Measurements from ENCODE around the gene PAK4. TPM values are rescaled to one million over a fixed set of nuclear protein-coding genes. Genes with fewer than 3 reads are reported as not detected.

PAK4 gene
- total RNA-seq, 2 experiments from 2014 or later = 9.8 to 11.5 TPM

DNA sequence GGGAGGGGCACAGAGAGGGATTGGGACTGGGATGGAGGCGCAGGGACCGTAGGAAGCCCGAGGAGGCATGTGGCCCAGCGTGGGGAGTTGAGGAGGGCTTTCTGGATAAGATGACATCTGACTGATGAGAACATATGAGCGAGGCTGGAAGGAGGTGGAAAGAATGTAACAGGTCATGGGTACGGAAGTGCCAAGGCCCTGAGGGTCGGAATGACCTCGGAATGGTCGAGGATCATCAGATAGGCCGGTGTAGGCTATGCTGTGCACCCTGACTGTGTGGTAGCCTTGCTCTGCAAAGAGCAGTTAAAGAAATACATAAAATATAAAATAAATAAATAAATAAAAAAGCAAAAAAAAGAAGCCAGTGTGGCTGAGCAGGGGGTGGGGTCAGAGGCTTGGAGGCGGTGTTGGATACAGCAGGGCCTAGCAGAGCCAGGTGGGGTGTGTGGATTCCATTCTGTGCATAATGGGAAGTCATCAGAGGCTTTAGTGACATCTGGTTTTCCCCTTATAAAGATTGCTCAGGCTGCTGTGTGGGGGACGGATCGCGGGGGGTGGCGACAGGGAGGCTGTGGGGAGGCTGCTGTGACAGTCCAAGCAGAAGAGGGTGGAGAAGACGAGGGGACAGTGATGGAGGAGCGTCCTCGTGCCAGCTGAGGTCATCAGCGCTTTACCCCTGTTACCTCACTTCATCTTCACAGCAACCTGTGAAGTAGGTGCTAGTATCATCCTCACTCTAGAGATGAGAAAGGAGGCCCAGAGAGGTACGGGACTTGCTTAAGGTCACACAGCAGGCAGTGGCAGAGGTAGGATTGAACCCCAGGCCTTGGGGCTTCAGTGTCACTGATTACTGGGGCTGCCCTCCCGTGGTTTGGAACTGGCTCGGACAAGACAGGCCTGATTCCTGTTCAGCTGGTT lies 5.0 kb downstream of the PAK4 start:
- H3K9me3 Mint-ChIP-seq = no peaks in the 10 kb centered on the region
- TF ChIP-seq, protein P1, sequence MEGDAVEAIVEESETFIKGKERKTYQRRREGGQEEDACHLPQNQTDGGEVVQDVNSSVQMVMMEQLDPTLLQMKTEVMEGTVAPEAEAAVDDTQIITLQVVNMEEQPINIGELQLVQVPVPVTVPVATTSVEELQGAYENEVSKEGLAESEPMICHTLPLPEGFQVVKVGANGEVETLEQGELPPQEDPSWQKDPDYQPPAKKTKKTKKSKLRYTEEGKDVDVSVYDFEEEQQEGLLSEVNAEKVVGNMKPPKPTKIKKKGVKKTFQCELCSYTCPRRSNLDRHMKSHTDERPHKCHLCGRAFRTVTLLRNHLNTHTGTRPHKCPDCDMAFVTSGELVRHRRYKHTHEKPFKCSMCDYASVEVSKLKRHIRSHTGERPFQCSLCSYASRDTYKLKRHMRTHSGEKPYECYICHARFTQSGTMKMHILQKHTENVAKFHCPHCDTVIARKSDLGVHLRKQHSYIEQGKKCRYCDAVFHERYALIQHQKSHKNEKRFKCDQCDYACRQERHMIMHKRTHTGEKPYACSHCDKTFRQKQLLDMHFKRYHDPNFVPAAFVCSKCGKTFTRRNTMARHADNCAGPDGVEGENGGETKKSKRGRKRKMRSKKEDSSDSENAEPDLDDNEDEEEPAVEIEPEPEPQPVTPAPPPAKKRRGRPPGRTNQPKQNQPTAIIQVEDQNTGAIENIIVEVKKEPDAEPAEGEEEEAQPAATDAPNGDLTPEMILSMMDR (IDR thresholded peaks at IDR 0.05) = no peak
- H3K36me3 Mint-ChIP-seq (ENCODE audit: low read depth) = no peaks in the 10 kb centered on the region
- H3K4me3 Mint-ChIP-seq = no peak overlapping the region
- H3K4me1 Mint-ChIP-seq (ENCODE audit: low read depth) = peaks cover 38% of the 10 kb centered on the region
- H3K27me3 Mint-ChIP-seq = no peaks in the 10 kb centered on the region
- ATAC-seq (no peak), DNase-seq (no peak)
- CTCF ChIA-PET = no interaction called here
- intact Hi-C loops (cut with micrococcal nuclease) = no loop called here
- no peak overlapping the region for H3K27ac Mint-ChIP-seq
- POLR2A ChIA-PET = no interaction called here

GRCh38 chr19:39131255-39131755 lies 5.7 kb downstream of the PAK4 start:
- TF ChIP-seq, protein P1 (IDR thresholded peaks at IDR 0.05) = no peak
- no peak for DNase-seq
- no peaks in the 10 kb centered on the region for H3K27me3 Mint-ChIP-seq
- no peak for ATAC-seq
- peaks cover 33% of the 10 kb centered on the region for H3K4me1 Mint-ChIP-seq (ENCODE audit: low read depth)
- intact Hi-C loops (cut with micrococcal nuclease) = no loop called here
- ChIA-PET CTCF (no interaction called here), POLR2A (no interaction called here)
- H3K27ac Mint-ChIP-seq = no peak overlapping the region
- no peaks in the 10 kb centered on the region for H3K9me3 Mint-ChIP-seq
- no peaks in the 10 kb centered on the region for H3K36me3 Mint-ChIP-seq (ENCODE audit: low read depth)
- no peak overlapping the region for H3K4me3 Mint-ChIP-seq

DNA sequence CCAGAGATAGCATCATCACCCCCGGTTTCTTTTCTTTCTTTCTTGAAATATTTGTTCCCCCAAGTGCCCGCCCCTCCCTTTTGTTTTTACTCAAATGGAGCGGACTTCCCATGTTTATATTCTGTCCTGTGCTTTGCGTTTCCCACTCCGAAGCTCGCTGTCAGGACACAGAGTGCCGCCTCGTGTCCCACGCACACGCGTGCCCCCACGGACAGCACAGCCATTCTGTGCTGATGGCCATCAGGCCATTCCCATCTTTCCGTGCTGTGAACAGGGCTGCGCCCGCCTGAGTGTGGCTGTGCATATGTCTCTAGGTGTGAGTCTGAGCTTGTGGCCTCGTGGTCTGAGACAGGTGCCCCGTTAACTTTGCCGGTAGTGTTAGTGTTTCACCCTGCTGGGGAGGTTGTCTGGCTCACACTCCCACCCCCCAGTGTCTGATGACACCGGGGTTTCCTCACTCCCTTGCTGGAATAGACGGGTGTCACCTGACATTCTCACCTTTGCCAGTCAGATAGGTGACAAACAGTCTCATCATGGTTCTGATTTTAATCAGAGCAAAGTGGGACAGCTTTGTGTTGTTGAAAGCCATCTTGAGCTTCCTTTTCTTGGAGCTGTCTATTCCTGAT lies 6.9 kb downstream of the PAK4 start:
- POLR2A ChIA-PET = interaction anchor here (1.2 kb wide), 1 partner anchor 203 kb away, joined by 6 read pairs; the partner anchor contains the start of gene GMFG
- no peak overlapping the region for H3K4me3 Mint-ChIP-seq
- ATAC-seq (no peak), DNase-seq (peak; percentile 13)
- no peaks in the 10 kb centered on the region for H3K36me3 Mint-ChIP-seq (ENCODE audit: low read depth)
- CTCF ChIA-PET = interaction anchor here (1.0 to 1.8 kb wide), 3 partner anchors 10 to 55 kb away, joined by 3 to 5 read pairs (median 3); no protein-coding TSS in a partner anchor
- H3K4me1 Mint-ChIP-seq (ENCODE audit: low read depth) = peaks cover 22% of the 10 kb centered on the region
- H3K9me3 Mint-ChIP-seq = no peaks in the 10 kb centered on the region
- no peak overlapping the region for H3K27ac Mint-ChIP-seq
- intact Hi-C loops (cut with micrococcal nuclease) = no loop called here
- TF ChIP-seq, protein P1 (IDR thresholded peaks at IDR 0.05) = no peak
- no peaks in the 10 kb centered on the region for H3K27me3 Mint-ChIP-seq

DNA sequence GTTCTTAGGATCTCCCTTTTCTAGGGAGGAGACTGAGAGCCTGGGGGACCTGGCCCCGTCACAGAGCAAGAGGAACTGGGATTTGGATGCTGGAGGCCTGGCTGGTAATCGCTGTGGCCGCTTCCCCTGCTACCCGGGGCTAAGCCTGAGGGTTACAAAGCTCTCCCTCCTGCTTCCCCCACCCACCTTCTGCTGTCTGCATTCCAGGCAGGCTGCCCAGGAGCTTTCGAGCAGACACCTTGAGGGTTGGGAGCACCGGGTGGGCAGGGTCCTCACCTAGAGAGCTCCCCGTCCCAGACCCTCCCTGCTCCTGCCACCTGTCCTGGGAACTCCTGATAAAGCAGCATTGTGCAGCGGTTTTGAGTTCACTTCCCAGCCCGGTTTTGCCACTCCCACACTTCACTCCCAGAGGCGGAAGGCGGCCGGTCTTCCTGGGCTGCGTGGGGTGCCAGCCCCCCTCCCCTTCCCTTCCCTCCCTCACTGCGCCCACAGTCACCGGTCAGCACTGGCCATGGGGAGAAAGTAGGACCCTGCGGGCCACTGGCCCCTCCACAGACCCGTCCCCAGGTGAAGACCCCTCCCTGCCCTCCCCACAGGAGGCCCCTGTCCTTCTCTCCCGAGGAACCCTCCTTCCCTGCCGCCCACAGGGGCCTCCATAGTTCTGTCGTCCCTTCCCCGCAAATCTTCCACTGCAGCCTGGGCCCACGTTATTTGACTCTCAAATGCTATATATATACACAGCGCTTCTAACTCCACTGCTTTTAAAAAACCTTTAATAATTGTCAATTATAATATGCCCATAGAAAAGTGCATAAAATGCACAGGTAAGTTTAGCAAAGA lies 8.1 kb downstream of the PAK4 start:
- DNase-seq = no peak
- Mint-ChIP-seq H3K9me3 (no peaks in the 10 kb centered on the region), H3K4me3 (no peak overlapping the region), H3K36me3 (ENCODE audit: low read depth) (no peaks in the 10 kb centered on the region), H3K27me3 (no peaks in the 10 kb centered on the region), H3K4me1 (ENCODE audit: low read depth) (peaks cover 21% of the 10 kb centered on the region), H3K27ac (no peak overlapping the region)
- ATAC-seq = no peak
- TF ChIP-seq, protein P1 (IDR thresholded peaks at IDR 0.05) = no peak
- ChIA-PET POLR2A (interaction anchor here (1.0 kb wide), 1 partner anchor 11 kb away, joined by 4 read pairs; no protein-coding TSS in a partner anchor), CTCF (interaction anchor here (1.0 to 1.8 kb wide), 3 partner anchors 11 to 54 kb away, joined by 3 to 5 read pairs (median 3); no protein-coding TSS in a partner anchor)
- intact Hi-C loops (cut with micrococcal nuclease) = no loop called here

Data from activated CD8-positive, alpha-beta T cell treated with anti-CD3 and anti-CD28 coated beads for 36 hours (primary cell).